Ovary (tissue), 9 donors: ENCODE measurements around the gene KBTBD2. TPM values are rescaled to one million over a fixed set of nuclear protein-coding genes. Genes with fewer than 3 reads are reported as not detected.

Source experiments
- DNase-seq, 5 donors: peaks; one replicate each; pipeline ENCODE4 v3.0.0-alpha.2; 2019 to 2020
- H3K27ac ChIP-seq, 2 donors: fragments of 200-600 bp; one replicate each; pipeline versions ENCODE4 v1.5.1 to v1.8.0; 2019 to 2022
- H3K27me3 ChIP-seq: fragments of 200-600 bp; one replicate; pipeline ENCODE4 v1.8.0; 2022
- H3K36me3 ChIP-seq: fragments of 200-600 bp; sonication (generic); one replicate; pipeline ENCODE4 v1.5.1; 2019
- H3K4me1 ChIP-seq: one replicate; pipeline ENCODE4 v1.8.1; 2013; ENCODE audit warnings: mild to moderate bottlenecking, moderate library complexity; ENCODE audit not compliant: insufficient read depth
- H3K4me3 ChIP-seq: fragments of 200-600 bp; sonication (generic); one replicate; pipeline ENCODE4 v1.5.1; 2017
- H3K9me3 ChIP-seq, 2 donors: fragments of 200-600 bp in 1 of 2; sonication (generic) in 1 of 2; one replicate each; pipeline versions ENCODE4 v1.5.1 to v1.8.1; 2013 to 2019; ENCODE audit warnings: mild to moderate bottlenecking in 1 of 2, moderate library complexity in 1 of 2
- CTCF ChIP-seq, 3 donors: fragments of 450-650 bp in 2 of 3; fragments of 200-600 bp in 1 of 3; IDR thresholded peaks; one replicate each; pipeline versions ENCODE4 v1.5.1 to v1.8.0; 2016 to 2022; ENCODE audit warnings: antibody characterized with exemption in 3 of 3, mild to moderate bottlenecking in 1 of 3
- EP300 ChIP-seq: sonication (generic); formaldehyde crosslinking; IDR thresholded peaks from one replicate; pipeline ENCODE4 v1.6.1; 2017; ENCODE audit warnings: antibody characterized with exemption
- POLR2A ChIP-seq: fragments of 450-650 bp; IDR thresholded peaks from one replicate; pipeline ENCODE4 v1.6.1; 2017; ENCODE audit warnings: antibody characterized with exemption, mild to moderate bottlenecking, moderate library complexity
- WGBS, 3 donors: extraction: QIAGEN DNeasy Blood & Tissue Kit in 1 of 3; methylation state at CpG; one replicate each; pipeline versions ENCODE4 v1.1.5 to v1.1.7; 2013 to 2017; 5-methylcytosine and 5-hydroxymethylcytosine counted together
- intact Hi-C, 4 donors: fragments of 100-400 bp; cut with DNase I; formaldehyde crosslinking; loops; one replicate each; pipeline versions ENCODE4 v1.11.0 to v1.15.1; 2022 to 2023
- polyA plus RNA-seq, 2 donors: library from polyadenylated mRNA; stranded (reverse); fragments of 200-250 nt in 1 of 2; fragments of 350-450 nt in 1 of 2; fragmentation: Illumina TruSeq in 1 of 2; extraction: RNeasy Lipid Tissue Mini Kit (QIAGEN cat#74804) in 1 of 2; gene quantifications; one replicate each; pipeline ENCODE4 v1.2.3, GENCODE V29; 2013 to 2014
- total RNA-seq, 7 donors: library from RNA; depleted of rRNA in 2 of 7; stranded (reverse); fragments of >200 nt in 2 of 7; fragmentation: NEBNext Ultra II Directional in 3 of 7; extraction: Animal tissue kit (Norgen Biotek cat#: 25700) in 3 of 7; gene quantifications; one replicate each; pipeline versions ENCODE4 v1.1.0 to v1.2.4, GENCODE V29; 2016 to 2023
- donor health status: DM: no; HTN: no; CAD: no; lungs with moderate emphysema.
- donor health status: DM: no; HTN: no; CAD: no.
- donor health status: Bipolar disorder and iron deficiency.
- donor health status: DM: yes; HTN: yes; CAD: no.
- donor health status: DM: no; HTN: no; CAD: no.
- donor health status: DM: yes; HTN: yes; CAD: no.

Gene KBTBD2
- total and polyA plus RNA-seq, 9 donors = 18.5 to 30.8 (median 23.6) TPM

- no peak overlapping the region for H3K27ac ChIP-seq
- H3K9me3 ChIP-seq = no peaks in the 10 kb centered on the region
- no peaks in the 10 kb centered on the region for H3K27me3 ChIP-seq
- peaks cover 1% of the 10 kb centered on the region for H3K4me1 ChIP-seq
- H3K36me3 ChIP-seq = no peaks in the 10 kb centered on the region
- intact Hi-C loops = no loop called here
- H3K4me3 ChIP-seq = no peak overlapping the region
- no peak for DNase-seq
- TF ChIP-seq POLR2A (no peak), CTCF (IDR thresholded peaks at IDR 0.05) (no peak), EP300 (no peak)
- WGBS, 3 donors = 92 to 97% (median 93%) methylated on average over 6 of the region's 6 CpGs
Observed at GRCh38 chr7:32896564-32897347, 5.2 kb upstream of the KBTBD2 start.

- Histone ChIP-seq H3K27ac (no peak overlapping the region), H3K4me3 (no peak overlapping the region), H3K36me3 (no peaks in the 10 kb centered on the region), H3K4me1 (peaks cover 4% of the 10 kb centered on the region), H3K27me3 (no peaks in the 10 kb centered on the region), H3K9me3 (no peaks in the 10 kb centered on the region)
- intact Hi-C loops = loop anchor here in 1 of 4 donors (5.0 kb wide), 1 partner anchor 48 kb away; no protein-coding TSS in a partner anchor
- no peak for TF ChIP-seq POLR2A
- TF ChIP-seq CTCF (IDR thresholded peaks at IDR 0.05) = no peak
- TF ChIP-seq EP300 = no peak
- 79 to 86% (median 85%) methylated on average over 4 of the region's 4 CpGs for WGBS, 3 donors
- DNase-seq = no peak
Observed at GRCh38 chr7:32894171-32894570, 2.6 kb upstream of the KBTBD2 start.

GRCh38 chr7:32893722-32894121 is 2.2 kb upstream of the KBTBD2 start:
- intact Hi-C loops = loop anchor here in 1 of 4 donors (5.0 kb wide), 1 partner anchor 49 kb away; no protein-coding TSS in a partner anchor
- H3K4me3 ChIP-seq = no peak overlapping the region
- WGBS, 3 donors = 89 to 97% (median 92%) methylated on average over 3 of the region's 3 CpGs
- peaks cover 6% of the 10 kb centered on the region for H3K4me1 ChIP-seq
- no peak for DNase-seq
- TF ChIP-seq EP300 (no peak), POLR2A (no peak), CTCF (IDR thresholded peaks at IDR 0.05) (no peak)
- no peaks in the 10 kb centered on the region for H3K9me3 ChIP-seq
- H3K27me3 ChIP-seq = no peaks in the 10 kb centered on the region
- no peak overlapping the region for H3K27ac ChIP-seq
- no peaks in the 10 kb centered on the region for H3K36me3 ChIP-seq

- intact Hi-C loops = loop anchor here in 1 of 4 donors (5.0 kb wide), 1 partner anchor 49 kb away; no protein-coding TSS in a partner anchor
- no peak for TF ChIP-seq EP300
- TF ChIP-seq POLR2A = no peak
- TF ChIP-seq CTCF (IDR thresholded peaks at IDR 0.05) = no peak
- H3K4me1 ChIP-seq = peaks cover 6% of the 10 kb centered on the region
- 45 to 57% (median 46%) methylated on average over 4 of the region's 4 CpGs for WGBS, 3 donors
- no peaks in the 10 kb centered on the region for H3K36me3 ChIP-seq
- peak overlapping the region in 1 of 2 donors; percentile 99 for H3K27ac ChIP-seq
- DNase-seq = no peak
- no peaks in the 10 kb centered on the region for H3K9me3 ChIP-seq
- no peaks in the 10 kb centered on the region for H3K27me3 ChIP-seq
- no peak overlapping the region for H3K4me3 ChIP-seq
Observed at GRCh38 chr7:32893207-32893524, 1.6 kb upstream of the KBTBD2 start.
